HG03520 (cell line): ENCODE measurements around the gene ANKRD45.
"Not testable (repeated sequence)": the region's sequence is repeated elsewhere in the genome, so short reads cannot be mapped to it uniquely, and the experiment has no call there.

Experiments
- ATAC-seq: cut with Tn5 transposase; IDR thresholded peaks from one replicate; pipeline ENCODE4 v1.9.1; 2021; ENCODE audit warnings: mild to moderate bottlenecking, moderate library complexity; ENCODE audit not compliant: unreplicated experiment

Gene ANKRD45

GRCh38 chr1:173669491-173669941, at the start of gene ANKRD45:
Gene ANKRD45, minus strand, starts transcription at chr1:173669851. Its CDS starts 10,433 bp downstream, at chr1:173659418.
- ATAC-seq, result no peak

- no peak for ATAC-seq
Measured at GRCh38 chr1:173717238-173717637, 47.6 kb upstream of the ANKRD45 start.

GRCh38 chr1:173715538-173715844, 45.8 kb upstream of the ANKRD45 start:
- ATAC-seq, result no peak

- ATAC-seq, result peak; percentile 95
Measured at GRCh38 chr1:173714759-173715537, 45.3 kb upstream of the ANKRD45 start, which contains the start of gene KLHL20. Gene KLHL20, plus strand, starts transcription at chr1:173714981. Its CDS starts 1,063 bp downstream, at chr1:173716044.

GRCh38 chr1:173714441-173714758, 44.7 kb upstream of the ANKRD45 start:
- no peak for ATAC-seq

- no peak for ATAC-seq
Measured at GRCh38 chr1:173708787-173709186, 39.1 kb upstream of the ANKRD45 start.

- ATAC-seq, result no peak
Measured at GRCh38 chr1:173705117-173705516, 35.5 kb upstream of the ANKRD45 start.

GRCh38 chr1:173702736-173703135, 33.1 kb upstream of the ANKRD45 start:
- ATAC-seq, result no peak

- not testable (repeated sequence) for ATAC-seq
Measured at GRCh38 chr1:173701299-173701698, 31.6 kb upstream of the ANKRD45 start.

- ATAC-seq, result no peak
Measured at GRCh38 chr1:173693238-173693637, 23.6 kb upstream of the ANKRD45 start.

GRCh38 chr1:173688300-173688699, 18.6 kb upstream of the ANKRD45 start:
- no peak for ATAC-seq

- not testable (repeated sequence) for ATAC-seq
Measured at GRCh38 chr1:173685121-173685520, 15.5 kb upstream of the ANKRD45 start.

- not testable (repeated sequence) for ATAC-seq
Measured at GRCh38 chr1:173683838-173684237, 14.2 kb upstream of the ANKRD45 start.

GRCh38 chr1:173682184-173682583, 12.5 kb upstream of the ANKRD45 start:
- ATAC-seq, result no peak

GRCh38 chr1:173680152-173680551, 10.5 kb upstream of the ANKRD45 start:
- not testable (repeated sequence) for ATAC-seq

GRCh38 chr1:173674496-173674895, 4.8 kb upstream of the ANKRD45 start:
- ATAC-seq, result not testable (repeated sequence)

- no peak for ATAC-seq
Measured at GRCh38 chr1:173666646-173667045, 3.0 kb downstream of the ANKRD45 start.

- no peak for ATAC-seq
Measured at GRCh38 chr1:173663159-173663558, 6.5 kb downstream of the ANKRD45 start.

GRCh38 chr1:173661763-173662162, 7.9 kb downstream of the ANKRD45 start:
- no peak for ATAC-seq

GRCh38 chr1:173661271-173661670, 8.4 kb downstream of the ANKRD45 start:
- no peak for ATAC-seq

GRCh38 chr1:173660306-173660705, 9.3 kb downstream of the ANKRD45 start:
- ATAC-seq, result no peak

- ATAC-seq, result no peak
Measured at GRCh38 chr1:173648880-173649605, 20.6 kb downstream of the ANKRD45 start.
